Forelimb muscle (tissue), 1 donor: Measurements from ENCODE around the gene FAM168B. TPM values are rescaled to one million over a fixed set of nuclear protein-coding genes. Genes with fewer than 3 reads are reported as not detected.
"Not testable (repeated sequence)": the region's sequence is repeated elsewhere in the genome, so short reads cannot be mapped to it uniquely, and the experiment has no call there.

Experiments
- DNase-seq: peaks from one replicate; pipeline ENCODE4 v3.0.0-alpha.2; 2013; ENCODE audit warnings: low read depth
- polyA plus RNA-seq: library from polyadenylated mRNA; unstranded; fragments of 120-200 nt; gene quantifications from one replicate; pipeline ENCODE4 v1.2.1, GENCODE V29; 2013; ENCODE audit not compliant: insufficient read length

Gene FAM168B
- polyA plus RNA-seq: 64.6 TPM

GRCh38 chr2:131093006-131093695 is at the start of gene FAM168B:
FAM168B (minus strand) TSS chr2:131093460; CDS start chr2:131082646, 10,814 bp downstream.
- peak; percentile 84 for DNase-seq

- DNase-seq: no peak
Measured at GRCh38 chr2:131142849-131143248, 49.6 kb upstream of the FAM168B start.

GRCh38 chr2:131140581-131140980 is 47.3 kb upstream of the FAM168B start:
- no peak for DNase-seq

- no peak for DNase-seq
Measured at GRCh38 chr2:131132729-131133128, 39.5 kb upstream of the FAM168B start.

- no peak for DNase-seq
Measured at GRCh38 chr2:131130298-131130596, 37.0 kb upstream of the FAM168B start.

- DNase-seq: no peak
Measured at GRCh38 chr2:131127981-131128380, 34.7 kb upstream of the FAM168B start.

- DNase-seq: no peak
Measured at GRCh38 chr2:131127076-131127475, 33.8 kb upstream of the FAM168B start.

GRCh38 chr2:131126436-131126835 is 33.2 kb upstream of the FAM168B start:
- no peak for DNase-seq

- DNase-seq: no peak
Measured at GRCh38 chr2:131125195-131125757, 32.0 kb upstream of the FAM168B start.

- DNase-seq: no peak
Measured at GRCh38 chr2:131123192-131123591, 29.9 kb upstream of the FAM168B start.

GRCh38 chr2:131122496-131122895 is 29.2 kb upstream of the FAM168B start:
- DNase-seq: no peak

- DNase-seq: no peak
Measured at GRCh38 chr2:131121464-131121863, 28.2 kb upstream of the FAM168B start.

GRCh38 chr2:131120815-131121317 is 27.6 kb upstream of the FAM168B start:
- DNase-seq: no peak

- DNase-seq: no peak
Measured at GRCh38 chr2:131115752-131116151, 22.5 kb upstream of the FAM168B start.

- DNase-seq: not testable (repeated sequence)
Measured at GRCh38 chr2:131114950-131115349, 21.7 kb upstream of the FAM168B start.

- no peak for DNase-seq
Measured at GRCh38 chr2:131113566-131114227, 20.4 kb upstream of the FAM168B start.

- no peak for DNase-seq
Measured at GRCh38 chr2:131112529-131112928, 19.3 kb upstream of the FAM168B start.

GRCh38 chr2:131105950-131106801 is 12.9 kb upstream of the FAM168B start:
- DNase-seq: no peak

GRCh38 chr2:131105156-131105949 is 12.1 kb upstream of the FAM168B start, which contains the start of gene PLEKHB2:
PLEKHB2 (plus strand) TSS chr2:131105336; CDS start chr2:131120942, 15,606 bp downstream.
- DNase-seq: peak; percentile 80

GRCh38 chr2:131104487-131105155 is 11.4 kb upstream of the FAM168B start:
- no peak for DNase-seq
